ENCODE measurements around the gene RHD. TPM values are rescaled to one million over a fixed set of nuclear protein-coding genes. Genes with fewer than 3 reads are reported as not detected.
A peak's percentile ranks its signal among the peaks of the same experiment; 100 is the strongest.

The RHD gene
- total RNA-seq, 2 experiments from 2014 or later = not detected

DNA sequence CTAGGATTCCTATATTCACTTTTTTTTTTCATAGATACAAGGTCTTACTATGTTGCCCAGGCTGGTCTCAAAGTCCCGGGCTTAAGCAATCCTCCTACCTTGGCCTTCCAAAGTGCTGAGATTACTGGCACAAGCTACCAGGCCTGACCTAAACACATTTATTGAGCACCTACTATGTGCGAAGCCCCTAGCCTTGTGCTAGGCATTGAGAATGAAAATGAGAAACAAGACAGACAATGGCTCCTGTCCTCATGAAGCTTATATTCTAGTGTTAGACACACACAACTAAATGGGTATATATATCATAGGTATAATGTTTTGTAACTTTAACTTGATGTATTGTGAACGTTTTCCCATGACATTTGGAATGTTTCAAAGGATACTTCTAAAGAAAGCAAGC is 77.3 kb downstream of the RHD start:
- ATAC-seq (ENCODE audit: poor library complexity) = no peak
- Mint-ChIP-seq H3K4me1 (ENCODE audit: low read depth) (peaks cover 15% of the 10 kb centered on the region), H3K27me3 (no peaks in the 10 kb centered on the region), H3K36me3 (ENCODE audit: low read depth) (peaks cover 71% of the 10 kb centered on the region), H3K4me3 (no peak overlapping the region), H3K27ac (no peak overlapping the region), H3K9me3 (no peaks in the 10 kb centered on the region)
- CTCF ChIA-PET = no interaction called here
- intact Hi-C loops (cut with DNase I, micrococcal nuclease) = no loop called here
- DNase-seq = no peak
- Histone ChIP-seq H3K27ac (ENCODE audit: low read depth in 1 of 2, low read length in 2 of 2) (no peak overlapping the region), H3K27me3 (ENCODE audit: control insufficient read depth in 1 of 2, insufficient read depth in 2 of 2, low read length in 2 of 2) (no peaks in the 10 kb centered on the region), H3K9me3 (ENCODE audit: control insufficient read depth in 1 of 2, insufficient read depth in 1 of 2, low read length in 2 of 2) (no peaks in the 10 kb centered on the region), H3K36me3 (ENCODE audit: insufficient read depth, low read length) (peaks cover 57% of the 10 kb centered on the region), H3K4me1 (ENCODE audit: insufficient read depth, low read length) (peaks cover 2% of the 10 kb centered on the region), H3K4me3 (ENCODE audit: low read length) (no peak overlapping the region)
- TF ChIP-seq, protein P1, sequence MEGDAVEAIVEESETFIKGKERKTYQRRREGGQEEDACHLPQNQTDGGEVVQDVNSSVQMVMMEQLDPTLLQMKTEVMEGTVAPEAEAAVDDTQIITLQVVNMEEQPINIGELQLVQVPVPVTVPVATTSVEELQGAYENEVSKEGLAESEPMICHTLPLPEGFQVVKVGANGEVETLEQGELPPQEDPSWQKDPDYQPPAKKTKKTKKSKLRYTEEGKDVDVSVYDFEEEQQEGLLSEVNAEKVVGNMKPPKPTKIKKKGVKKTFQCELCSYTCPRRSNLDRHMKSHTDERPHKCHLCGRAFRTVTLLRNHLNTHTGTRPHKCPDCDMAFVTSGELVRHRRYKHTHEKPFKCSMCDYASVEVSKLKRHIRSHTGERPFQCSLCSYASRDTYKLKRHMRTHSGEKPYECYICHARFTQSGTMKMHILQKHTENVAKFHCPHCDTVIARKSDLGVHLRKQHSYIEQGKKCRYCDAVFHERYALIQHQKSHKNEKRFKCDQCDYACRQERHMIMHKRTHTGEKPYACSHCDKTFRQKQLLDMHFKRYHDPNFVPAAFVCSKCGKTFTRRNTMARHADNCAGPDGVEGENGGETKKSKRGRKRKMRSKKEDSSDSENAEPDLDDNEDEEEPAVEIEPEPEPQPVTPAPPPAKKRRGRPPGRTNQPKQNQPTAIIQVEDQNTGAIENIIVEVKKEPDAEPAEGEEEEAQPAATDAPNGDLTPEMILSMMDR (IDR thresholded peaks at IDR 0.05) = no peak
- POLR2A ChIA-PET = no interaction called here

DNA sequence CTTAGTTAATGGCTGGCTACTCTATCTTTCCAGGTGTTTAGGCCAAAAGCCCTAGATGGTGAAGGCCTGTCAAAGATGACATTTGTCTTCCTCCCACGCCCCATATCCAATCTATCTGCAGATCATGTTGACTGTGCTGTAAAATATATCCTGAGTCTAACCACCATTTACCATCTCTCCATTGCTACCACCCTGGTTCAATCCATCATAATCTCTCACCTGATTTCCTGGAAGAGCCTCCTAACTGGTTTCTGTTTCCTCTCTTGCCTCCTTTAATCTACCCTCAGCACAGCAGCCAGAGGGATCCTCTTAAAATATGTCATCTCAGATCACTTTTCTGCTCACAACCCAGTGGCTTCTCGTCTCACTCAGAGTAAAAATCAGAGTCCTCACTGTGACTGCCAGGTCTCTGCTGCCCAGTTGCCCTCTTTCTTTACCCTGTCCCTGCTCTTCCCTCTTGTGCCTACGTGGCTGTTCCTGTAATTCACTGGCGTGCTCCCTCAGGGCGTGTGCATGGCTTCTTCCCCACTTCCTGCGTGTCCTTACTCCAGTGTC is 83.6 kb downstream of the RHD start:
- Histone ChIP-seq H3K4me1 (ENCODE audit: insufficient read depth, low read length) (peaks cover 12% of the 10 kb centered on the region), H3K27ac (ENCODE audit: low read depth in 1 of 2, low read length in 2 of 2) (peak overlapping the region in 1 of 2 donors; percentile 39), H3K36me3 (ENCODE audit: insufficient read depth, low read length) (peaks cover 74% of the 10 kb centered on the region), H3K27me3 (ENCODE audit: control insufficient read depth in 1 of 2, insufficient read depth in 2 of 2, low read length in 2 of 2) (no peaks in the 10 kb centered on the region), H3K4me3 (ENCODE audit: low read length) (no peak overlapping the region), H3K9me3 (ENCODE audit: control insufficient read depth in 1 of 2, insufficient read depth in 1 of 2, low read length in 2 of 2) (no peaks in the 10 kb centered on the region)
- DNase-seq (no peak), ATAC-seq (ENCODE audit: poor library complexity) (no peak)
- no peaks in the 10 kb centered on the region for H3K27me3 Mint-ChIP-seq
- CTCF ChIA-PET = no interaction called here
- POLR2A ChIA-PET = no interaction called here
- H3K4me3 Mint-ChIP-seq = no peak overlapping the region
- intact Hi-C loops (cut with DNase I, micrococcal nuclease) = no loop called here
- TF ChIP-seq, protein P1 (IDR thresholded peaks at IDR 0.05) = no peak
- H3K36me3 Mint-ChIP-seq (ENCODE audit: low read depth) = peaks cover 85% of the 10 kb centered on the region
- peak overlapping the region; percentile 50 for H3K27ac Mint-ChIP-seq
- H3K4me1 Mint-ChIP-seq (ENCODE audit: low read depth) = peaks cover 25% of the 10 kb centered on the region
- no peaks in the 10 kb centered on the region for H3K9me3 Mint-ChIP-seq

DNA sequence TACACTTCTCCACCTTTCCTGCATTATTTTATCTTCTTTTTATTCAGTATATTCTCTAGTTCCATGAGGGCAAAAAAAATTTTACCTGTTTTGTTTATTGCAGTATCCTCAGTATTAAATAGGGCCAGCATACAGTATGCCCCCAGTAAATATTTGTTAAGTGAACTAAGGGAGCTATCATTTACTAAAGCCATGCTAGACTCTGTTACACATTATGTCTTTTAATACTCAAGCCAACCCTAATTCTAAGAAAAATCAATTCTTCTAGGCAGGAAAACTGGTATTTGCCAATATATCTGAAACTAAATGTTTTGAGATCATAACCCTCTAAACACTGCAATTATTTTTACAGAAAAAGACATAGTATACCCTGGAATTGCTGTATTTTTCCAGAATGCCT is 84.1 kb downstream of the RHD start:
- peak overlapping the region in 1 of 2 donors; percentile 39 for H3K27ac ChIP-seq (ENCODE audit: low read depth in 1 of 2, low read length in 2 of 2)
- H3K9me3 ChIP-seq (ENCODE audit: control insufficient read depth in 1 of 2, insufficient read depth in 1 of 2, low read length in 2 of 2) = no peaks in the 10 kb centered on the region
- H3K4me1 Mint-ChIP-seq (ENCODE audit: low read depth) = peaks cover 25% of the 10 kb centered on the region
- no peaks in the 10 kb centered on the region for H3K27me3 Mint-ChIP-seq
- intact Hi-C loops (cut with DNase I, micrococcal nuclease) = no loop called here
- TF ChIP-seq, protein P1 (IDR thresholded peaks at IDR 0.05) = no peak
- no peak for ATAC-seq (ENCODE audit: poor library complexity)
- no peak overlapping the region for H3K4me3 ChIP-seq (ENCODE audit: low read length)
- no peak overlapping the region for H3K4me3 Mint-ChIP-seq
- H3K36me3 Mint-ChIP-seq (ENCODE audit: low read depth) = peaks cover 88% of the 10 kb centered on the region
- H3K36me3 ChIP-seq (ENCODE audit: insufficient read depth, low read length) = peaks cover 74% of the 10 kb centered on the region
- CTCF ChIA-PET = no interaction called here
- H3K27ac Mint-ChIP-seq = peak overlapping the region; percentile 50
- peaks cover 12% of the 10 kb centered on the region for H3K4me1 ChIP-seq (ENCODE audit: insufficient read depth, low read length)
- H3K9me3 Mint-ChIP-seq = no peaks in the 10 kb centered on the region
- POLR2A ChIA-PET = no interaction called here
- no peaks in the 10 kb centered on the region for H3K27me3 ChIP-seq (ENCODE audit: control insufficient read depth in 1 of 2, insufficient read depth in 2 of 2, low read length in 2 of 2)
- no peak for DNase-seq

Data from CD4-positive, alpha-beta T cell (primary cell).